ENCODE measurements around the gene UGT2A2.
"Not testable (repeated sequence)": the region's sequence is repeated elsewhere in the genome, so short reads cannot be mapped to it uniquely, and the experiment has no call there.

Gene UGT2A2

GRCh38 chr4:69639542-69639941 is at the start of gene UGT2A2:
TSS of gene UGT2A2 (minus strand) at chr4:69639642. CDS start at chr4:69639640, 2 bp downstream.
- no peak for DNase-seq

DNA sequence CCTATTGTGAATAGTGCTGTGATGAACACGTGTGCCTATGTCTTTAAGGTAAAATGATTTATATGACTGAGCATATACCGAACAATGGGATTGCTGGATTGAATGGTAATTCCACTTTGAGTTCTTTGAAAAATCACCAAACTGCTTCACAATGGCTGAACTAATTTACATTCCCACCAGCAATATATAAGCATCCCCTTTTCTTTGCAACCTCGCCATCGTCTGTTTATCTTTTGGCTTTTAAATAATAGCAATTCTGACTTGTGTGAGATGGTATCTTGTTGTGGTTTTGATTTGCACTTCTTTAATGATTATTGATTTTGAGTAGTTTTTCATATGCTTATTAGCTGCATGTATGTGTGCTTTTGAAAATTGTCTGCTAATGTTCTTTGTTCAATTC is 45.4 kb upstream of the UGT2A2 start:
- DNase-seq: no peak

DNA sequence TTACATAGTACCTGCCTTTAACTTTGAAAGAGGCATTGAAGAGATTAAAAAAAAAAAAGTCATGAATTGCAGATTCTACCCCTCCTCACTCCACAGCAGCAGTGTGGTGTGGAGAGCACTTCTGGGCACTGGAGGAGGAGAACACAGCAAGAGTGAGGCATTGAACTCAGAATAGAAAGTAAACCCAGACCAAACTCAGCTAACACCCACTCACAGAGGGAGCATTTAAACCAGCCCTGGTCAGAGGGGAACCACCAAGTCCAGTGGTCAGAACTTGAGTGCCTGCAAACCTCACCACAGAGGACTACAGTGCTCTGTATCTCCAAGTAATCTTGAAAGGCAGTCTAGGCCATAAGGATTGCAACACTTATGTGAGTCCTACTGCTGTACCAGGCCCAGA is 29.2 kb upstream of the UGT2A2 start:
- DNase-seq: no peak

DNA sequence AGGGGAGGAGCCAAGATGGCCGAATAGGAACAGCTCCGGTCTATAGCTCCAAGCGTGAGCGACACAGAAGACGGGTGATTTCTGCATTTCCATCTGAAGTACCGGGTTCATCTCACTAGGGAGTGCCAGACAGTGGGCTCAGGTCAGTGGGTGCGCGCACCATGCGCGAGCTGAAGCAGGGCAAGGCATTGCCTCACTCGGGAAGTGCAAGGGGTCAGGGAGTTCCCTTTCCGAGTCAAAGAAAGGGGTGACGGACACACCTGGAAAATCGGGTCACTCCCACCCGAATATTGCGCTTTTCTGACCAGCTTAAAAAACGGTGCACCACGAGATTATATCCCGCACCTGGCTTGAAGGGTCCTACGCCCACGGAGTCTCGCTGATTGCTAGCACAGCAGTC is 24.6 kb upstream of the UGT2A2 start:
- not testable (repeated sequence) for DNase-seq

DNA sequence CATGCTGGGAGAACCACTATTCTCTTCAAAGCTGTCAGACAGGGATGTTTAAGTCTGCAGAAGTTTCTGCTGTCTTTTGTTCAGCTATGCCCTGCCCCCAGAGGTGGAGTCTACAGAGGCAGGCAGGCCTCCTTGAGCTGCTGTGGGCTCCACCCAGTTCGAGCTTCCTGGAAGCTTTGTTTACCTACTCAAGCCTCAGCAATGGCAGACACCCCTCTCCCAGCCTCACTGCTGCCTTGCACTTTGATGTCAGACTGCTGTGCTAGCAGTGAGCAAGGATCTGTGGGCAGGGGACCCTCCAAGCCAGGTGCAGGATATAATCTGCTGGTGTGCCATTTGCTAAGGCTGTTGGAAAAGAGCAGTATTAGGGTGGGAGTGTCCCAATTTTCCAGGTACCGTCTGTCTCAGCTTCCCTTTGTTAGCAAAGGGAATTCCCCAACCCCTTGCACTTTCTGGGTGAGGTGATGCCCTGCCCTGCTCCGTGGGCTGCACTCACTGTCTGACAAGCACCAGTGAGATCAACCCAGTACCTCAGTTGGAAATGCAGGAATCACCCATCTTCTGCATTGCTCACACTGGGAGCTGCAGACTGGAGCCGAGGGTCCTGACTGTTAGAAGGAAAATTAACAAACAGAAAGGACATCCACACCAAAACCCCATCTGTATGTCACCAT is 21.8 kb upstream of the UGT2A2 start:
- DNase-seq: not testable (repeated sequence)

DNA sequence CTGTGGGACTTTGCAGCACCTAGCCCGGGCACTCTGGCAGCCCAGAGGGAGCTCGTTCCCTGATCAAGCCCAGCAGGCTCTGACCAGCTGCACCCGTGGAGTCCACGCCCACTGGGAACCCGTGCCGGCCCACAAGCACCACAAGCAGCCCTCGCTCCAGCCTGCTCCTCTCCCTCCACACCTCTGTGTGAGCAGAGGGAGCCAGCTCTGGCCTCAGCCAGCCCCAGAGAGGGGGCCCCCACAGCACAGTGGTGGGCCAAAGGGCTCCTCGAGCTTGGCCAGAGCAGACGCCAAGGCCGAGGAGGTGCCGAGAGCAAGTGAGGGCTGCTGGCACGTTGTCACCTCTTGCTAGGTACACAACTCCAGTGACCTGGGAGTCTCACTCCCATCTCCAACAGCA is 18.7 kb upstream of the UGT2A2 start:
- no peak for DNase-seq

GRCh38 chr4:69656653-69657158 is 17.3 kb upstream of the UGT2A2 start:
- DNase-seq: no peak

DNA sequence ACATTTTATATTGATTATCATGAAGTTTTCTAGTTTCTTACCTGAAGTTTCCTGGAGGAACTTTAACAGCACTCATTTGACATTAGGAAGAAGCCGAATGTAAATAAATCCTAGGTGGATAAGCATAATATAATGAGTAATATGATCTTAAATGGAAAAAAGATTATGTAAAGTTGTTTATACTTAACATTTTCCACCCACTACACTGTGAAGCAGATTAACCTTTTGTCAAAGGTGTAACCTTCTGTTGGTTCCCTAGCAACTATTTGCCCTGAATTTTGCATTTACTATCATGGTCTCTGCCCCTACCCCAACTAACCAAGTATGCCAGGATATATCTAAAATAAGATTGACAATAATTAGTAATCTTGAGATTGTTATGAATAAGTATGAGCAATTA is 13.7 kb upstream of the UGT2A2 start, which contains the start of gene UGT2A1:
Gene UGT2A1 (minus strand): TSS at position 101 of the 400 bp plus-strand sequence. CDS start 5,603 bp downstream, outside the sequence.
- no peak for DNase-seq

DNA sequence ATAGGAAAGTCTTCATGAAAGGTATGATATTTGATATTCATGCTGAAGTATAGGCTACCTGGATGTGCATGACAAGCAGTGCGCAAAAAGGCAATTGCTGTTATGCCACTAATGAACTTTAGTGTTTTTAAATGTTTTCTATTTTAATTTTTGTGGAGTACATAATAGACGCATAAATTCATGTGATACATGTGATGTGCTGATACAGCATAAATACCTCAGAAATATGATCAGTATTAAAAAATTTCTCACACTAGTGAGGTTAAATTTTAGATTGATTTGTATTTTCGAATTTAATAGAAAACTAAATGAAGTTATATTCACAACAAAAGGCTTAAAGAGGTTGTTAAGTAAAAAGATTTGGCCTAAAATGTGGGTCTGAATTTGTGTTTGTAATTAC is 11.4 kb upstream of the UGT2A2 start:
- no peak for DNase-seq

DNA sequence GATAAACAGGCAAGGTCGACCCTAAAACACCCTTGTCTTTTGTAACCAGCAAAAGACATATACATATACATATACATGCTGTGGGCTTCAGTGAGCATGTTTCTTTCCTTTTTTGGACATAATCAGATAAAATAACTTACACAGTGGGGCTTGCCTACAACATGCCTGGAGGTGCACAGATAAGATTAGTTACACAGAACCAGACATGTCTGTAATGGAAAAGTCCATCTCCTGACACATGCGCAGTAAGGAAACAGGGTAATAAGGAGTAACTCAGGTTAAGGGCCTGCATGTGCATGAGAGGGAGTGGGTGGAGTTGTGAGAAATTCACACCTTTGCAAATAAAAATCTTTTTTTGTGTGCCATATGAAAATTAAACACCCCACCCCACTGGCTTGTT is 10.2 kb upstream of the UGT2A2 start:
- no peak for DNase-seq

GRCh38 chr4:69649207-69649606 is 9.8 kb upstream of the UGT2A2 start:
- DNase-seq: no peak

DNA sequence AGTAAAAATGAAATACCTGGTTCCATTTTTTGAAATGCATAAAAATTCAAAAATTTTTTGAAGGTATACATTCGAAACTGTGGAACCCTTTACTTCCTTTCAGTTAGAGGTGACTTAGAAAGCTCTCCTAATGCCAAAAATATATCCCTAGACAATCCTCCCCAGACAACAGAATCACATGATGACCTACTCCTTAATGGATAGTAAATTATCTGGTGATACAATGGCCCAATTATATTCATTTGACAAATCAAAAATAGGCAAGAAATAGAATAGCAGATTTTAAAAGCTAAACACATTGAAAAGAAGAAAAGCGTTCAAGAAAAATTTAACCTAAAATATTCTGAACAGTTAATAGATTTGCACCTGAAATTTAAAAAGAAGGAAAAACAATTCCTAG is 3.5 kb upstream of the UGT2A2 start:
- DNase-seq: peak in 1 of 2 donors; percentile 8

DNA sequence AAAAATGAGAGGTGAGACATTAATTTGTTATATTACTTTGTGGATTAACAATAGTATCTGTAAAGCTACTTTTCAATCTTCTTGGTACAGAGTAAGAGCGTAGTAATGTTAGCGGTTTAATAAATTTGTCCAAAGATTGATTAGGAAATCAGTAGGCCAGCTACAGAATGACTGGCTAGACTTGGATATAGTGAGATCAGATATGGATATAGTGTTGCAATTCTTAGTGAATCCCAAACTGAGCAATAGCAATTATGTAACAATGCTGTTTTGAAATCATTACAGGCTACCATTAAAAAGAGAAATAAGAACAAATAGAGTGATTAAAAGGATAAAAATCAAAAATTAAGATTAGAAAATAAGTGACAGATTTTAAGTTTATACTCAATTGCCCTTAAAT is 847 bp upstream of the UGT2A2 start:
- DNase-seq: no peak

DNA sequence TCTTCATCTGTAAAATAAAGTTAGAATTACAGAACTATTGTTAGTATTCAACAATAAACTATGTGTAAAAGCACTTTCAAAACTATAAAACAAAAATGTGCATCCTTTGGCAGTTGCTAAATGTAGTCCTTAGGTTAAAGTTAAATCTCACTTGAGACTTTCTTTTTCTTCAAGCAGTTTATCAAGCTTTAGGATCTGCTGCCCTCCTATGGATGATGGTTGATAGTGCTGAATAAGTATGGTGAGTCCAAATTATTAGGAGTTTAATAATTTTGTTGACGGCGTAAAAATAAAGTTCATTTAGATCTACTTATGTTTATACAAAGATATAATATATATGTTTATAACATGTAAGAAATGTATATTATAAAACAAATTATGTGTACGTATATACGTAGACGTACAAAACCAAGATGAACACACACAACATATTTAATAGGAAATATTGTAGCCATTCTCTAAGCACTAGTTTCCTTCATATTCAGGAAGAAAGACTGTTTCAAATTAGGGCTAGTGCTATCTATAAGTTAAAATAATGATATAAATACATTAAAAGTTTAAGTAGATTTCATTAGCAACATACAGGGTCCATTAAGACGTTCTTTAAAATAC is 22.3 kb downstream of the UGT2A2 start:
- no peak for DNase-seq

DNA sequence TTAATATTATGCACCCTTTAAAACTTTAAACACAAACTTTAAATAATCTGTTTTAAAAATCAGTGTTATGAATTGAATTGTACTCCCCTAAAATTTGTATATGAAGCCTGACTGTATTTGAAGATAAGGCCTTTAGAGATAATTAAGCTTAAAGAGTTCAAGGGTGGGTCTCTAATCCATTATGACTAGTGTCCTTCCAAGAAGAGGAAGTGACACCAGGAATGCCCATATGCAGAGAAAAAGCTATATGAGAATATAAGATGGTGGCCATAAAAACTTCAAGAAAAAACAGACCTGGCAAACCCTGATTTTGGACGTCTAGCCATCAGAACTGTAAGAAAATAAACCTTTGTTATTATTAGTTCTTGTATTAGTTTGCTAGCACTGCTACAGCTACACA is 29.0 kb downstream of the UGT2A2 start:
- no peak for DNase-seq

DNA sequence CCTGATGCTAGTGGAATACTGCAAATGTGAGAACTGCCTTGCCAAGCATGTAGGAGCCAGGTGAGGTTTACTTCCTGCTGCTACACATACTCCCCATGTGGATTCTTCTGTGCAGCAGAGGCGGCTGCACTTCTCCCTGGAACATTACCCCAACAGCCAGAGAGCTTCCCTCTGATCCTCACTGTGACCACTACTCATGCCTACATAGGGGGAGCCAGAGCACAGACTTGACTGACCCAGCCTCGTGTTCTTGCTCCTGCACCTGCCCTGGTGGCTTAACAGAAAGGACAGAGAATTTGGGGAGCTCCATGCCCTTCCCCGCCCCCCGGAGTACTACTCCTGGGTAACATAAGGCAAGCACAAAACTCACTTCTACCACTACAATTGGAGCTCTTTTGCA is 38.4 kb downstream of the UGT2A2 start:
- DNase-seq: no peak

DNA sequence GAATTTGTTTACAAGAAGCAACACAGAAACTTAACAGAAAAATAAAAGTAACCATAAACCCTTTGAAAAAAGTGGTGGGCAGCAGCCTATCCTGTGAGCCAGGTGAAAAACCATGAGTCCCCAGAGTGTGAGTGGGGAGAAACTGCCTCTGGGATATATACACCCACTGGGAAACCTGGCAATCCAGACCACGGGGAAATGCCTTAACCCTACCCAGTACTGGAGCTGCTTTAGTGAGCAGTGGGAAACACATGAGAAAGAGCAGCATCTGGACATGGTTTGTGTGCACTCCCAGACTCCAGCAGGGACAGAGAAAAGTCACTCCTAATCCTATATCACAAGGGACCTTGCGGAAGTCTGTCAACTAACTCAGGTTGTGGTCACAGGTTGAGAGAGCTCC is 39.4 kb downstream of the UGT2A2 start:
- DNase-seq: no peak

DNA sequence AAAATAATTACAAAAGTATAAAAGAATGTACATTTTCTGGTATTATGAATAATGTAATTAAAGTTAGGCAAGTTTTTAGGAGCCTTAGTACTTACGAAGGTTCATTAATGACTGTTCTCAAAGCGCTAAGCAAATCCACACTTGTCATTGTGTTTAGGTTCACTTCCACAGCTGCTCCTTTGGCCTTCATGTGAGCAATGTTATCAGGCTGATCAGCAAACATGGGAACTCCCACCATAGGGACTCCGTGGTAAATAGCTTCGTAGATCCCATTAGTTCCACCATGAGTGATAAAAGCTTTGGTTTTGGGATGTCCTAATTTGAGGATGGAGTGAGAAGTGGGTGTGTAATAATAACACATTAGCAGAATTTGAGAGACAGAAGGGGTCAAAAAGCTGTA is 45.1 kb downstream of the UGT2A2 start:
- DNase-seq: no peak

DNA sequence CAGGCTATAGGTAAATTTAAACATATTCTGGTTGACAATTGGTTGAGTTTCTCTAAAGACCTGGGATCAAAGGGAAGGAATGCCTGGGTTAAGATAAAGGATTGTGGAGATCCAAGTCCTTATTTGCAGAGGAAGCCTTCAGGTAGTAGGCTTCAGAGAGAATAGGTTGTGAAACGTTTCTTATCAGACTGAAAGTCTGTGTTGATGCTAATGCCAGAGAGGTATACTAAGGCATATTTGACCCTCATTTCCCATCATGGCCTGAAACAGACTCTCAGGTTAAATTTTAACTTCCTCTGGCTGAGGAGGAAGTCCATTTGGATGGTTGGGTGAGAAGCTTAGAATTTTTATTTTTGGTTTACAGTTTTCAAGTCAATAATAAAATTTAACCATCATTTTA is 48.1 kb downstream of the UGT2A2 start:
- no peak for DNase-seq

DNA sequence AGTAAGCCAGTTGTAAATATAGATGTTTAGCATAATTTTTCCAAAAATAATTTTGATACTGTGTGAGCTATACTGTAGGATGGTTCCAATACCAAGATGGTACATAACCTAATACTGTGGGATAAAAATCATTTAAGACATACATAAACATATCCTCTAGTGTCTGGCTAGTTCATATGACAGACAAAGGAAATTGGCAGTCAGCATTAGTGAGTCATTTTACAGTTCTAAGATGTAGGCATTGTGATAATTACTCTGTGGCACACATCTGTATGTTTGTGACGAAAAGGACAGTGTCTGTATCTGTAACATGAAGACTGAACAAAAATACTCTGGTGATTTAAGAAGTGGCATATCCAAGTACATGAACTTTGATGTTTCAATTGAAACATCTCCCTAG is 49.6 kb downstream of the UGT2A2 start:
- no peak for DNase-seq

DNA sequence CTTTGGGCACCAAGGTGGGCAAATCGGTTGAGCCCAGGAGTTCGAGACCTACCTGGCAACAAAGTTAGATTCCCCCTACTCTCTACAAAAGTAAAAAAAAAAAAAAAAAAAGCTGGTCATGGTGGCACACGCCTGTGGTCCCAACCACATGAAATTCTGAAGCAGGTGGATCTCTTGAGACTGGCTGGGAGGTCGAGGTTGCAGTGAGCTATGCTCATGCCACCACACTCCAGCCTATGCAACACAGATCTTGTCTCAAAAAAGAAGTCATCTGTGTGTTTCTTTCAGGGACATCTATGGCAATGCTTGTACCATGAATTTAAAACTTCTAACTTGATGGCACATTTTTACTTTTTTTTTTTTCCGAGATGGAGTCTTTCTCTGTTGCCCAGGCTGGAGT is 55.3 kb downstream of the UGT2A2 start:
- DNase-seq: no peak

- DNase-seq: no peak
Observed at GRCh38 chr4:69583543-69583942, 55.9 kb downstream of the UGT2A2 start.

- no peak for DNase-seq
Observed at GRCh38 chr4:69577245-69577644, 62.2 kb downstream of the UGT2A2 start.

DNA sequence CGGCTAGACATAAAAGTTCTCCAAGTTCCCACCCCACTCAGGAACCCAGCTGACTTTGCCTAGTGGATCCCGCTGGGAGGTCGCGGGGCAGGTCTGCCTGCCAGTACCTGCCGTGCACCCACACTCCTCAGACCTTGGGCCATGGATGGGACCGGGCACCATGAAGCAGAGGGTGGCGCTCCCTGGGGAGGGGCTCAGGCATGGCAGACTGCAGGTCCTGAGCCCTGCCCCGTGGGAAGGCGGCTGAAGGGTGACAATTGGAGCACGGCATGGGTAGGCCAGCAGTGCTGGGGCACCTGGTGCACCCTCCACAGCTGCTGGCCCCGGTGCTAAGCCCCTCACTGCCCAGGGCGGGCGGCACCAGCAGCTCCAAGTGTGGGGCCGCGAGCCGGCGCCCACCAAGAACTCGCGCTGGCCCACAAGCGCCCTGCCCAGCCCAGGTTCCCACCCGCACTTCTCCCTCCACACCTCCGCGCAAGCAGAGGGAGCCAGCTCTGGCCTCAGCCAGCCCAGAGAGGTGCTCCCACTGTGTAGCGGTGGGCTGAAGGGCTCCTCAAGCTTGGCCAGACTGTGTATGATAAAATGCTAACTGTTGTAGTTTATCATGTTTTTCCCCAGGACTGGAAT is 63.1 kb downstream of the UGT2A2 start:
- no peak for DNase-seq

All from hippocampal formation (tissue), 2 donors.